Stimulated activated naive CD8-positive, alpha-beta T cell treated with anti-CD3 and anti-CD28 coated beads, Interleukin-15, Interleukin-2, amounts not matched to agents 100 U/mL and 50 U/mL, for 24 hours (primary cell): ENCODE results near the gene DNAJC5.

Experiments
- ATAC-seq: fragments of 150-1000 bp; cut with Tn5 transposase; one replicate; pipeline ENCODE4 v1.10.0; 2021
- DNase-seq: peaks from one replicate; pipeline ENCODE4 v3.0.0; 2021

DNAJC5 gene

DNA sequence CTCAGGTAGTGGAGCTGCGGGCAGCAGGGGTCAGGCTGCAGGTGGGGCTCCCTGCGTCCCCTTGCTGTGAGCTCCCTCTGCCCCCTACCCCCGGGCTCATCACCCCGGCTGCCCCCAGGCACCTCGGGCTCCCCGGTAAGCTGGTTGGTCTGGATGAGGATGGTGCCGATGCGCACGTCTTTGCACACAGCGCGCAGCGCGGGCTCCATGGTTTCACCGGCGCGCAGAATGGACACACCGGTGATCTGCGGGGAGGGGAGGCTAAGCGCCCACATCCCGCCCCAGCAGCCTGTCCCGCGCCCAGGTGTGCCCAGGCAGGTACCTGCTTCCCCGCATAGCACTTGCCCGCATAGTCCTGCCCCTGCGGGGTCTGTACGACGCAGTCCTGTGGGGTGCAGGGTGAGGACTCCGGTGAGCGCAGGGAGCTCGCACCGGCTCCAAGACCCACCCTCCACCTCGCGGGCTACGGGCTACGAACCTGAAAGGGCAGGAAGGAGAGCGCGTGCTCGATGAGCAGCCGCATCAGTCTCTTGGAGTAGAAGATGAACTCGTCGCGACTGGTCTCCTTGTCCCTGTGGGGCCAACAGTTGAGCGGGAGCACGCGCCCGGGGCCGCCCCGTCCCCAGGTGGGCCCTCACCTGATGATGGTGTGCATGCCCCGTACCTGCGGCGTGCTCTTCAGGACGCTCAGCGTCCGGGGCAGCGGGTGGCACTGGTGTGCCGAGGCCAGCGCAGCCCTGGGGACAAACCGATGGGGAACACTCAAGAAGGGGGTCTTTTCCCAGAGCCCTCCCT is 45.7 kb downstream of the DNAJC5 start:
- DNase-seq (no peak), ATAC-seq (no peak)

DNA sequence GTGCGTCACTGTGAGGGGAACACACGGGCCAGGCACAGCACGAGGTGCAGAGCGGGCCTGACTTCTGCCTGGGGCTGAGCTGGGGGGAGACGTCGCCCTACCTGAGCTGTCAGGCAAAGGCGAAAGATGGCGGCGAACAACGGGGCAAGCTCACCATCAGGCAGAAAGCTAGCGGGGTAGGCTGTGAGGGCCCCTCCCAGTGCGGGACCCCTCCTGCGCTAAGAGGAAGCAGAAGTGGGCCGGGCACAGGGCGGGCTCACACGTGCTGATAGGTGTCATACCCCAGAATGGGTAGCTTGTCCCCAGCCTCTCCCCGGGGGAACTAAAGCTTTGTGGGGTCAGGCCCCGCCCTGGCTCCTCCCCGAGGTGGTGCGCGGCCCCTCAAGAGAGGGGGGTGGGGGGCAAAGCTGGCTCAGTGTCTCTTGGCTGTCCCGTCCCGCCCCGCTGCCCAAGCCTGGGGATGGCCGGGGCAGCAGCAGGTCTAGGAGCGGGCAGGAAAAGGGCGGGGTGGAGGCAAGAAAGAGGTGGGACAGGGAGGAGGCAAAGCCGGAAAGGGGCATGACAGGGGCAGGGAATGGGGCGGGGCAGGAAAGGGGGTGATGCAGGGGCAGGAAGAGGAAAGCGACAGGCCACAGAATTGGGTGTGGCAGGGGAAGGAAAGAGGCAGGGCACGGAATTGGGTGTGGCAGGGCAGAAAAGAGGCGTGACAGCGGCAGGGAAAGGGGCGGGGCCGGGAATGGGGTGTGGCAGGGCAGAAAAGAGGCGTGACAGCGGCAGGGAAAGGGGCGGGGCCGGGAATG is 46.6 kb downstream of the DNAJC5 start:
- peak; percentile 78 for DNase-seq
- ATAC-seq, result peak; percentile 60

DNA sequence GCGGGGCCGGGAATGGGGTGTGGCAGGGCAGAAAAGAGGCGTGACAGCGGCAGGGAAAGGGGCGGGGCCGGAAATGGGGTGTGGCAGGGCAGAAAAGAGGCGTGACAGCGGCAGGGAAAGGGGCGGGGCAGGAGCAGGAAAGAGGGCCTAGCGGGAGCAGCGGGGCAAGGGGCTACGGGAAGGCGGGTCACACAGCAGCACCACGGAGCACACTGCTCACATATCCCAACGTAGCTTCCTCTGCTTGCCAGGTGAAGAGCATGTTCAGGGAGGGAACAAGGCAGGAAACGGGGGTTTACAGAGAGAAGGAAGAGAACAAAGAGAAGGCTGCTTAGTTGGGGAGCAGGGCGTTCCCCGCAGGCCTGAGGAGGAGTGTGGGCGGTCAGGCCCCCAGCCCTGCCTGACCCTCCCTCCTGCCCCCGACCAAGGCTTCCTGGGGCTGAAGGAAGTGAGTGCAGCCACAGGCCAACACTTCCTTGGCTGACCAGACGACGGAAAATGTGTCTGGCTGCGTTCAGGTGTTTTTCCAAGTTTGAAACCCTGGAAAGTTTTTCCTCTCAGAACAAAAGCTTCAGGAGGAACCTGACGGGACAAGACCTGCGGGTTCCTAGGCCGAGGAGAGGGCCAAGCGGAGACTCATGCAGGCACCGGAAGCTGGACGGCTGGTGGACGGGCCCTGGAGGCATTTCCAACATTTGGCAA is 47.5 kb downstream of the DNAJC5 start:
- ATAC-seq, result no peak
- DNase-seq, result peak; percentile 68

DNA sequence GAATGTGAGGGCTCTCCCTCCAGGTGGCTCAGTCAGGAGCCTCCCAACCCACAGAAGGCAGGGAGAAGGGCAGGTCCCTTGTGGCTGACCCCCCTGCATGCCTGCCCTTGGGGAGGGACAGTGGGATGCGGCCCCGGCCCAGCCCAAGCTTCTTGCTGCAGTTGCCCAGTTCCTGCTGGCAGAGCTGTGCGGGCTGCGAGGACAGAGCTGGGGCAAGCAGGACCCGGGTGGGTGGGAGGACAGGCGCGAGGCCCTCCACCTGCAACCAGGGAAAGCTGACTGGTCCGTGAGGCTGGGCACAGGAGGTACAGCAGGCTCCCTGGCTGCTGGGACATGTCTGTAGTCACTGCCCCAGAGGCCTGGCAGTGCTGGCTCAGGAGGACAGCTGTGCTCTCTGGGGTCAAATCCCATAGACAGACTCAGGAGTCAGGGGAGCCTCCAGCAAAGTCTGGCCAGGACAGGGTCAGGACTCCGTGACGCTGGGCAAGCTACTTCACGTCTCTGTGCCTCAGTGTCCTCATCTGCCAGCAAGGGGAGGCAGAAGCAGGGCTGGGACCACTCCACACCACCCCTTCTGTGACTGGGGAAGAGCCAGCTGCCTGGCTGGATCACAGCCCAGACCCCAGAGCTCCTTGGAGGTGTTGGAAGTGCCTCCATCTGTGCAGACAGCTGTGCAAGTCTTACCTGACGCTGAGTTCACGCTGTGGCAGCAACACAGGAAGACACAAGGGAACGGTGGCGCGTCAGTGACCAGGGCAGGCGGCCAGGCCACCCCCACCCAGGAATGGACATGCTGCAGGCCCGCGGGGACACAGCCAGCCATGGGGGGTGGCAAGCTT is 48.3 kb downstream of the DNAJC5 start:
- ATAC-seq (no peak), DNase-seq (no peak)

DNA sequence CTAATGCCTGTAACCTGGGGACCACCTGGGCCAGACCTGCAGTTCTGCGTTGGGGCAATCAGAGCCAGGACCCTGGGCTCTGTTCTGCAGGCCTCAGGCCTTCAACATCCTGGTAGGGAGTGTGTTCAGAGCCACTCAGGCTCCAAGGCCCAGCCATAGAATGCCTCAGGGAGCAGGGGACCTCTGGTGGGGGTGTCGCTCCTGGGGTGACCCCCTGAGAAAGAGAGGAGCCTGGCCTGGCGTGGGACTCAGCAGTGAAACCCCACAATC is 48.8 kb downstream of the DNAJC5 start:
- ATAC-seq (no peak), DNase-seq (peak; percentile 2)

DNA sequence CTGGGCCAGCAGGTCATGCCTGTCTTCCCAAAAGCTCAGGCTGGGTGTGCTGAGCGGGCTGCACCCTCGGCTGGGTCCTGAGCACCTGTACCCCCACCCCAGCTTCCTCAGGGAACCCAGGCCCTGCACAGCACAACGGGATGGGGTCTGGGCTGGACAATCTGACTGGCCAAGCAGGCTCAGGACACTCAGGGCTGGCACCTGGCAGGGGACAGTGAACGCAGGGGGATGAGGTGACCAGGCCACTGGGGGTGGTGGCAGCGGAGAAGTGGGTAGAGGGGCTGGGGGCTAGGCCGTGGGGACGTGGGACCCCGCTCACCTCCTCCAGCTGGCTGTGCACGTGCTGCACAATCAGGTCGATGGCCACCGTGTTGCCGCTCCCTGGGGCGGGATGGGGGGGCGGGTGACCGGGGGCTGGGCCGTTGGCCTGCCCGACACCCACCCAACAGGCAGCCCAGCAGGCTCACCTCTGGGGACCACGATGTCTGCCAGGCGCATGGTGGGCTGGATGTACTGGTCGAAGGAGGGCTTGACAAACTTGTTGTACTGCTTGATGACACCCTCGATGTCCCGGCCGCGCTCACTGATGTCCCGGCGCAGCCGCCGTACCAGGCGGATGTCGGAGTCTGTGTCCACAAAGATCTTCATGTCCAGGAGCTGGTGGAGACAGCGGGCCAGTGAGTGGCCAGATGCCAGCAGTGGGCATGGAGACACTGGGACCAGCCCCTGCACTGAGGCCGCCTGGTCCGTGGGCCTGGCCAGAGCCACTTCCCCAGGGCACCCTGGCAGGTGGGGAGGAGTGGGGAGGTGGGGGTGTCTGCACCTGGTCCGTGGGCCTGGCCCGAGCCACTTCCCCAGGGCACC is 49.4 kb downstream of the DNAJC5 start:
- ATAC-seq (no peak), DNase-seq (peak; percentile 2)

DNA sequence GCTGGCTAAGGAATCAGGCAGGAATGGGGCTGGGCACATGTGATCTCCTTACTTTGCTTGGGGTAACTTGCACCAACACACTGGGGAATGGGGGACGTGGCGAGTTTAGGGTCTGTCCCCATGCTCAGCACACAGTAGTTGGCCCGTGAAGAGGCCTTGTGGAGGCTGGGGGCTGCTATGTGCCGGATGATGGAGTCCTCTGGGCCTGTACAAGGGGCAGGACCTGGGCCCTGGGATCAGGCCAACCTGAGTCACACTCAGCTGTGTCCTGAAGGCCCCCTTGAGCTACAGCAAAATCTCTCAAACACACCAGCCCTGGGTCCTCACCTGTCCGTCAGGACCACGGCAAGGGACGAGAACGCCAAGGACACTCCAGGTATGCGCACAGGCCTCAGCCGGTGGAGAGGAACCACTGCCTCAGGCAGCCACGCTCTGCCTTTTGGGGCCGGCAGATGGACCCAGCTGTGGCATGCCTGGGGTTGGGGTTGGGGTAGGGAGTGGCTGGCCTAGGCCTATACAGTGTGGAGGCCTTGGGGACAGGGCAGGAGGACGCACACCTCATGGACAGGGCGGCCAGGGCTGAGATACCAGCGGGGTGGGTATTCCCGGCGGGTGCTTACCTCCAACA is 50.2 kb downstream of the DNAJC5 start:
- peak; percentile 2 for DNase-seq
- no peak for ATAC-seq

DNA sequence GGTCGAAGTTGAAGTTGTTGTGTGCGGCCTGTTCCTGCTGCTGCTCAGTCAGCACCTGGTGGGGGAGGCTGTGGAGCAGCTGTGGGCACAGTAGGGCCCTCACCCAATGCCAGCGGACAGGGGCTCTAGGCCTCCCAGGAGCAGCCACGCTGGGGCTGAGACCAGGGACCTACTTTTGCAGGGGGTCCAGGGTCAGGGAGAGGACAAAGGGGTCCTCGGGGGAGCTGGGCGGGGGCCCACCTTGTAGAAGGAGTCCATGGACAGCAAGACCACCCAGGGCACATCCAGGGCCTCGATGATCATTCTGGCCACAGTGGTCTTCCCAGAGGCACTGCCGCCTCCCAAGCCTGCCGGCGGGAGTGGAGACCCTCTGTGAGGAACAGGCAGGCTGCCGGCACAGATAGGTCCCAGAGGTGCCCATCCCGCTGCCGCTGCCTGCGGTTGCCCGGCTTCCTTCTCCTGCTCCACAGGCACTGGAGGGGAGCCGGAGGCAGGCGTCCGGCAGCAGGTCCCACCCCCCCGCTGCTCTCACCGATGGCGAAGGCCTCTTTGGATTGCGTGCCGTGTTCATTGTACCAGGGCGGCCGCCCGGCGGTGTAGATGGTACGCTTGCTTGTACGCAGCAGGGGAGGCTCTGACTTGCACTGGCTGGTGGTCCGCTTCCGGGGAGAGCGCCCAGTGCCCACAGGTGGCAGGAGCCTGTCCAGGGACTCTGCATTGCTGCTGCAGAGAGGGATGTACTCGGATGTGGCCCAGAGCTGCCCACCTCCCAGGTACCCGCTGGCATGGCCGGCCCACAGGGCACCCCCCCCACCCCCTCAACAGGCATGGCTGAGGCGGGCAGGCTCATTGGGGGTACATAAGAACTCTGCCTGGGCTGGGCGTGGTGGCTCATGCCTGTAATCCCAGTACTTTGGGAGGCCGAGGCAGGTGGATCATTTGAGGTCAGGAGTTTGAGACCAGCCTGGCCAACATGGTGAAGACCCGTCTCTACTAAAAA is 51.3 kb downstream of the DNAJC5 start:
- peak; percentile 3 for DNase-seq
- ATAC-seq, result no peak

DNA sequence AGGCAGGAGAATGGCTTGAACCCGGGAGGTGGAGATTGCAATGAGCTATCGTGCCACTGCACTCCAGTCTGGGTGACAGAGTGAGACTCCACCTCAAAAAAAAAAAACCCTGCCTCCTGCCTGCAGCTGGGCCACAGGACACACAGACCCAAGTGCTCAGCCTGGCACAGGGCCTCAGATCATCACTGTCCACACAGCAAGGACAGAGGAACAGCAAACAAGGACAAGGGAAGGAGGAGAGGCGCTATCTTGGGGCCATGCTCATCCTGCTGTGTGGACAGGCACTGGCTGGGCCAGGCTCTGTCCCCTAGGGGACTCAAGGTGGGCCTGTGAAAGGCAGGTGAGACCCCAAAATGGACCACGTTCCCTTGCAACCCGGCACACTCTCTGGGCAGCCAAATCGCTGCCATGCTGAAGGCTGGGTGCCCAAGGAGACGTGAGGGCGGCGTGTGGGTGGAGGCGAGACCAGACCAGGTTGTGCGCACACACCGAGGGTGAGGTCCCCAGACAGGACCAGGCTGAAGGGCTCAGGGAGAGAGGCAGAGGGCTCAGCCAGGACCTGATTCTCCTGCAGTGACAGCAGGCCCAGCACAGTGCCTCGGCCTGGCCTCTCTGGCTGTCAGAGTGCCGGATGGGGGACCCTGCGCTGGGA is 52.2 kb downstream of the DNAJC5 start:
- DNase-seq (no peak), ATAC-seq (no peak)

DNA sequence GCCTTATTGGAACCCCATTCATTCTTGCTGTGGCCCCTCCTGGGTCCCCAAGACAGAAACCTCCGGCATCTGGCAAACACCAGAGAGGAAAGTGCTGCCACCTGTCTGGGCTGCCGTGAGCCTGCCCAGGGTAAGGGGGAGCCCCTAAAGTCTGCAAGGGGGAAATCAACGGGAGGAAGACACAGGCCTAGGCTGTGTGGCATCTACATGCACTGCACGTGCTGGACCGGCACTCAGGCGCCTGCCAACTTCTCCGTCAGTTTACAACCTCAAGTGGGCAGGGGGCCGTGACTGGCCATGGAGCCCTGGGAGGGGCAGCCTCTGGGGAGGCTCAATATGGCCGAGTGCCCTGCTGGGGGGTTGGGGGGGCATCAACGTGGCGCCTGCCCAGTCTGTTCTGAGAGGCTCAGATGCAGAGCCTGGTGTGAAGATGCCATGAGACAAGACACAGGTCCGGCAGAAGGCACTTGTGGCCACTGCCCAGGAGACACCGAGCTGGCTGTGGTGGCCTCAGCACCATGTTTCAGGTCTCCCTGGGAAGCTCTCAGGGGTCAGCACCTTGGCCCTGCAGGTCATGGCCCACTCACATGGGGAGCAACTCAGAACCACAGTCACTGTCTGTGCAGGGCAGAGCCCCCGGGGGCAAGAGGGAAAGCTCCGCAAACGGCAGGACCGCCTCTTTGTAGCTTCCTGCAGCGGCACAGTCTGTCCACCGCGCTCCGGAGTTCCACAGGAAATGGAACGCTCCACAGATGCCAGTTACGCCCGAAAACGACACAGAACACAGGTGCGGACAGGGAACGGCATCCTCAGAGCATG is 52.9 kb downstream of the DNAJC5 start:
- ATAC-seq (peak; percentile 54), DNase-seq (peak; percentile 39)

DNA sequence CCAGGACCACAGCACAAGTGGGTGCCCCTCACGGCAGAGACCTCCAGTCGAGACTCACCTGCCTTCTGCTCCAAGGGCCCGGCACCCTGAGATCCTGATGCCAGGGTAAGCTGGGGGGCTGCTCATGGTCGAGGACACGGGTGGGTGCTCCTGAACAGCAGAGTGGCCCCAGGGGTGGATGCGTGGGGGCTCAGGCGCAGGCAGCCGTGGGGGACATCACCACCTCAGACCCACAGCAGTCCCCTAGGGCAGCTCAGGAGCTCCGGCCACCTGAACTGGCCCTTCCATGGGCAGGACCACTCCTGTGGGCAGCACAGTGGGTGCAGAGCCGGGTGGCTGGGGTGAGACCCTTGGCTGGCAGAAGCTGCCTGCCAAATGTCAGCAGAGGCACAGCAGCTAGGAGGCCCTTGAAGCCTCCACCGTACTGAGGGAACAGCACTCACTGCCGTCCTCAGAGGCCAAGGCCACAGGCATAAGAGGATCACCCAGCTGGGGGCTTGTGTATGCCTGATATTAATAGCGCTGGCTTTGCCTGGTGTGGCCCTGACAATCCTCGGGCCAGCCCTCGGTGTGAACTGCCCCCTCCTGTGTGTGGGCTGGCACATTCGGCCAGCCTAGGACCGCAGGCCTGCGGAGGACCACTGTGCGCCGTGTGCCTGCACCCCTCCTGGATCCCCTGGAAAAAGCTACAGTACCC is 55.9 kb downstream of the DNAJC5 start:
- no peak for ATAC-seq

DNA sequence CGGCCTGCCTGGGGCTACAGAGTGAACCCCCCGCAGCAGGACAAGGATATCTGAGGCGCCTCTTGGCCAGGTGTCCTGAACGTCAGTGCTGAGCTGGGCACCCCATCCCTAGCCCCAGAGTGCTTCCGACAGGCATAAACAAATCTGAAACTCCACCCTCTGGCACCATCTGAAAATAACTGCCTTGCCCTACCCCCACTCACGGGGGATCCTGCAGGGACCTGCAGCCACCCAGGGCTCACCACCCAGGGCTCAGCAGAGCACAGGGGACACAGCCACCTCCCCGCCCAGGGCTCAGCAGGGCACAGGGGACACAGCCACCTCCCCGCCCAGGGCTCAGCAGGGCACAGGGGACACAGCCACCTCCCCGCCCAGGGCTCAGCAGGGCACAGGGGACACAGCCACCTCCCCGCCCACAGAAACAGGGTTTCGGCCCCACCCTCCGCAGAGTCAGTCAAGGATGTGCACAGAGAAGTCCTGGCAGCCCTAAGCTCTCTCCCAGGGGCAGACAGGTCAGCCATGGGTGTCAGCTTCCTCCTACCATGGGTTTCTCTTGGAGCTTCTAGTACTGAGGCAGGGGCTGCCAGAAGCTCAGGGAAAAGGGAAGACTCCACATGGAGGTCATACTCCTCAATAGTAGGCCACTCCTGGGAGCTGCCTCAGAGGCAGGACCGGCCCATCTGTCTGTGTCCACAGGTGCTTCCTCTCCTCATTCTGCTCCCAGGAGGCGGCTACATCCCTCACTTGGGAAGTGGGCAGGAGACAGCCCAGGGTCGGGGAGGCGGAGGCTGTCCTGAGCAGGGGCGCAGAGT is 56.7 kb downstream of the DNAJC5 start:
- ATAC-seq (no peak), DNase-seq (no peak)

More for the DNA sequence above, 55.9 kb downstream of the DNAJC5 start:
- no peak for DNase-seq

DNA sequence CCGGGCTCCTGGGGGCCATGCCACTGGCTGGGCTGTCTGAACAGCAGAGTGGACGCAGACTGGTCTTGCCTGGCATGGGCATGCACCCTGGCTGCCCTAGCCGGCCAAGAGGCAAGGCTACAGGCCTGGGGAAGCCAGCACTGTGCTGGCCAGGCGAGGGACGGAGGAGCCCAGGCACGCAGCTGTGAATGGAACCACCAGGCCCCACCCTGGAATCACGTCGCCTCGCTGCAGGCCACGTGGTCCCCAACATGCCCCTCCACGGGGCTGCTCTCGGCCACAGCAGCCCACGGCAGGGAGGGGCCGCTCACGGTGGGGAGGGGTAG is 57.2 kb downstream of the DNAJC5 start:
- ATAC-seq, result no peak
- DNase-seq, result no peak

DNA sequence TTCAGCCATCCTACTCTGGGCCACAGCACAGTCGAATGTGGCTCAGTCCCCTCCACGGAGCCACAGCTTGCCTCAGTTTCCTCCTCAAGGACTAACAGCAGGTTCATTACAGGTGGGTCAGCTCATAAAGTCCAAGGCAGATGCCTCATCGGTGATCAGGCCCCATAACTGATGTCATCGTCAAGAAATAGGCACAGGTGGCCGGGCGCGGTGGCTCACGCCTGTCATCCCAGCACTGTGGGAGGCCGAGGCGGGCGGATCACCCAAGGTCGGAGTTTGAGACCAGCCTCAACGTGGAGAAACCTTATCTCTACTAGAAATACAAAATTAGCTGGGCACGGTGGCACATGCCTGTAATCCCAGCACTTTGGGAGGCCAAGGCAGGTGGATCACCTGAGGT is 57.8 kb downstream of the DNAJC5 start:
- DNase-seq, result no peak
- ATAC-seq, result no peak

DNA sequence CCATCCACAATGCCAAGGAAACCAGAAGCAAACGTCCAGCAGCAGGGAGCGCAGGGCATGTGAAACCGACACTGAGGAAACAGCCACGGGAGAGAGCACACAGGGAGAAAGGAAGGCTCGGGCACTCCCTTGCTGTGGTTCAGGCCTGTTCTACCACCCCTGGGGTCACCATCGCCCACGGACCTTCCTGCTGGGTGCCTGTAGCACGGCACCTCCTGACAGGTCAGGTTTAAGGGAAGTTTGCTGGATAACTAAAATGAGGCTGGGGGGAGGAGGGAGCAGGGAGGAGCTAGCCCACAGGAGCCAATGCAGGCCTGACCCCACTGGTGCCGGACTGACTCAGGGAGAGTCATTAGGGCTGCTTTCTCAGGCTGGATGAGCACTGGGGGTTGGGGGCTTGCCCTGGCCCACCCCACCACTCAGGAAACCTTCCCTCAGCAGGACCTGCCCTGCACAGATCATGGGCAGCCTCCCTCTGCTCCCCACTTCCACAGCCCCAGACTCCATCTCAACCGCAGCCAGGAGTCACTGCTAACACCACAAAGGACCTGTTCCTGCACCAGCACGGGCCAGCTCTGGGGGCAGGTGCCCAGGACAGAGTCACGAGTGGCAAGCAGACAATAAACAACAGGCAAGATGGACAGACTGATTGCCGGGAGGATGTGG is 59.0 kb downstream of the DNAJC5 start:
- ATAC-seq (no peak), DNase-seq (no peak)

DNA sequence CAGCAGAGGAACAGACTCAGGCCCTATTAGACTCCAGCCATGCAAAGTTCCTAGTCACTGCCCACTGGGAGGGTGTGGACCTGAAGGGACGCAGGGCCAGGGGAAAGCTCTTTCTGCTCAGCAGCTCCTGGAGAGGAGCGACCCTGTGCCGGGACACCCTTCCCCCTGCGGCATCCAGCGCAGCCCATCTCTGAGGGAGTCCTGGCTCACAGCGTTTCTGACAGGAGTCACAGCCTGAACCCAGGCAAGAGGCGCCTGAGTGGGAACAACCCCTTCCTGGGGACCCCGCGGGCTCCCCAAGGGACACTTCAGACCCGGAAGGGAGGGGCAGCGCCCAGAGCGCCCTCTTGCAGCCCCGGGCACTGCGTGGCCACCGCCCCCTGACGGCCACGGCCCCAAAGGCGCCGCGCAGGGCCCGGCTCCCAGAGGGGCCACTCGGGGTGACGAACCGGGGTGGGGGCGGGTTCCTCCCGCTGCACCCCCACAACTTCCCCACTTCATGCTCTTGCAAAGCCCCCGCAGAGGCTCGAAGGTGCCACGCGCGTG is 60.4 kb downstream of the DNAJC5 start:
- no peak for ATAC-seq
- peak; percentile 55 for DNase-seq
